ENCODE results near the gene NKD1.

The NKD1 gene

GRCh38 chr16:50613281-50613963 lies 65.2 kb downstream of the NKD1 start:
- DNase-seq (ENCODE audit: low read depth in 2 of 2) = no peak

- no peak for DNase-seq (ENCODE audit: low read depth in 2 of 2)
Measured at GRCh38 chr16:50613964-50614474, 65.8 kb downstream of the NKD1 start.

- no peak for DNase-seq (ENCODE audit: low read depth in 2 of 2)
Measured at GRCh38 chr16:50614955-50615724, 66.9 kb downstream of the NKD1 start.

GRCh38 chr16:50615891-50616290 lies 67.7 kb downstream of the NKD1 start:
- DNase-seq (ENCODE audit: low read depth in 2 of 2) = no peak

GRCh38 chr16:50616386-50616785 lies 68.2 kb downstream of the NKD1 start:
- DNase-seq (ENCODE audit: low read depth in 2 of 2) = no peak

GRCh38 chr16:50616883-50617645 lies 68.9 kb downstream of the NKD1 start:
- DNase-seq (ENCODE audit: low read depth in 2 of 2) = no peak

- no peak for DNase-seq (ENCODE audit: low read depth in 2 of 2)
Measured at GRCh38 chr16:50617646-50618184, 69.5 kb downstream of the NKD1 start.

- DNase-seq (ENCODE audit: low read depth in 2 of 2) = no peak
Measured at GRCh38 chr16:50618238-50618918, 70.2 kb downstream of the NKD1 start.

- DNase-seq (ENCODE audit: low read depth in 2 of 2) = no peak
Measured at GRCh38 chr16:50619702-50620491, 71.7 kb downstream of the NKD1 start.

- no peak for DNase-seq (ENCODE audit: low read depth in 2 of 2)
Measured at GRCh38 chr16:50620646-50621451, 72.7 kb downstream of the NKD1 start.

GRCh38 chr16:50621452-50621792 lies 73.2 kb downstream of the NKD1 start:
- DNase-seq (ENCODE audit: low read depth in 2 of 2) = no peak

- DNase-seq (ENCODE audit: low read depth in 2 of 2) = no peak
Measured at GRCh38 chr16:50622029-50622428, 73.8 kb downstream of the NKD1 start.

- DNase-seq (ENCODE audit: low read depth in 2 of 2) = no peak
Measured at GRCh38 chr16:50622643-50623369, 74.6 kb downstream of the NKD1 start.

- DNase-seq (ENCODE audit: low read depth in 2 of 2) = no peak
Measured at GRCh38 chr16:50624449-50624970, 76.3 kb downstream of the NKD1 start.

- DNase-seq (ENCODE audit: low read depth in 2 of 2) = no peak
Measured at GRCh38 chr16:50625374-50625773, 77.2 kb downstream of the NKD1 start.

- no peak for DNase-seq (ENCODE audit: low read depth in 2 of 2)
Measured at GRCh38 chr16:50626868-50627267, 78.7 kb downstream of the NKD1 start.

GRCh38 chr16:50627419-50627818 lies 79.2 kb downstream of the NKD1 start:
- peak in 1 of 2 donors; percentile 6 for DNase-seq (ENCODE audit: low read depth in 2 of 2)

- DNase-seq (ENCODE audit: low read depth in 2 of 2) = no peak
Measured at GRCh38 chr16:50628156-50628802, 80.1 kb downstream of the NKD1 start.

All from activated CD8-positive, alpha-beta memory T cell treated with anti-CD3 and anti-CD28 coated beads for 4 hours (primary cell).